MM.1S (cell line): ENCODE measurements around the gene SETD1A.

ENCODE experiments used
- DNase-seq: peaks from one replicate; pipeline ENCODE4 v3.0.0-alpha.2; 2015
- H2AFZ ChIP-seq: fragments of 300-600 bp; sonication (generic); 2 replicates; pipeline ENCODE4 v1.6.0; 2016; ENCODE audit warnings: antibody characterized with exemption, low read length
- H3F3A ChIP-seq: fragments of 300-600 bp; sonication (generic); 2 replicates; pipeline ENCODE4 v1.6.1; 2016; ENCODE audit warnings: mild to moderate bottlenecking, antibody characterized with exemption, low read length, moderate library complexity, mixed read lengths; ENCODE audit not compliant: insufficient read depth
- H3K27ac ChIP-seq: fragments of 300-600 bp; sonication (generic); 2 replicates; pipeline ENCODE4 v1.5.1; 2016; ENCODE audit warnings: mild to moderate bottlenecking, low read length
- H3K27me3 ChIP-seq: fragments of 300-600 bp; sonication (generic); replicated peaks from 2 replicates; pipeline ENCODE4 v1.6.0; 2016; ENCODE audit warnings: low read length; ENCODE audit not compliant: insufficient read depth
- H3K36me3 ChIP-seq: fragments of 300-600 bp; sonication (generic); replicated peaks from 2 replicates; pipeline ENCODE4 v1.6.1; 2016; ENCODE audit warnings: mild to moderate bottlenecking, low read length, mixed read lengths; ENCODE audit not compliant: insufficient read depth
- H3K4me1 ChIP-seq: fragments of 300-600 bp; sonication (generic); 2 replicates; pipeline ENCODE4 v1.6.1; 2016; ENCODE audit warnings: low read length, mixed read lengths
- H3K4me2 ChIP-seq: fragments of 300-600 bp; sonication (generic); 2 replicates; pipeline ENCODE4 v1.6.0; 2016; ENCODE audit warnings: low read depth, low read length
- H3K4me3 ChIP-seq: fragments of 300-600 bp; sonication (generic); 2 replicates; pipeline ENCODE4 v1.5.1; 2016; ENCODE audit warnings: low read length, mixed read lengths
- H3K79me2 ChIP-seq: fragments of 300-600 bp; sonication (generic); 2 replicates; pipeline ENCODE4 v1.6.1; 2016; ENCODE audit warnings: mixed run types, low read length, mixed read lengths
- H3K9ac ChIP-seq: fragments of 300-600 bp; sonication (generic); 2 replicates; pipeline ENCODE4 v1.6.1; 2016; ENCODE audit warnings: low read length, mixed read lengths
- H3K9me2 ChIP-seq: fragments of 300-600 bp; sonication (generic); replicated peaks from 2 replicates; pipeline ENCODE4 v1.6.1; 2016; ENCODE audit warnings: mild to moderate bottlenecking, low read length, mixed read lengths; ENCODE audit not compliant: insufficient read depth
- H3K9me3 ChIP-seq: fragments of 300-600 bp; sonication (generic); replicated peaks from 2 replicates; pipeline ENCODE4 v1.6.1; 2016; ENCODE audit warnings: mild to moderate bottlenecking, low read length, mixed read lengths; ENCODE audit not compliant: insufficient read depth
- H4K20me1 ChIP-seq: fragments of 300-600 bp; sonication (generic); 2 replicates; pipeline ENCODE4 v1.6.1; 2016; ENCODE audit warnings: mild to moderate bottlenecking, low read length, moderate library complexity, mixed read lengths; ENCODE audit not compliant: insufficient read depth
- CTCF ChIP-seq: fragments of 300-600 bp; sonication (generic); IDR thresholded peaks from 2 replicates; pipeline ENCODE4 v1.5.1; 2016; ENCODE audit warnings: antibody characterized with exemption, low read length, mixed read lengths
- EZH2 ChIP-seq: fragments of 300-600 bp; sonication (generic); optimal IDR thresholded peaks from 2 replicates; pipeline ENCODE3; 2017; ENCODE audit warnings: low read depth, mild to moderate bottlenecking, antibody characterized with exemption, low read length, mixed read lengths
- EZH2phosphoT487 ChIP-seq: fragments of 300-600 bp; sonication (generic); IDR thresholded peaks from 2 replicates; pipeline ENCODE4 v1.6.1; 2018; ENCODE audit warnings: antibody characterized with exemption, low read length

SETD1A gene

GRCh38 chr16:30980959-30981358 is 23.4 kb downstream of the SETD1A start:
- TF ChIP-seq EZH2phosphoT487, result no peak
- no peak for TF ChIP-seq CTCF
- TF ChIP-seq EZH2, result no peak
- H3K4me2 ChIP-seq, result no peak overlapping the region

GRCh38 chr16:30982548-30983288 is 25.2 kb downstream of the SETD1A start:
- Histone ChIP-seq H4K20me1 (no peaks in the 10 kb centered on the region), H3F3A (no peaks in the 10 kb centered on the region), H3K27ac (no peak overlapping the region), H3K27me3 (no peaks in the 10 kb centered on the region), H3K4me1 (no peaks in the 10 kb centered on the region), H3K36me3 (no peaks in the 10 kb centered on the region), H3K79me2 (no peaks in the 10 kb centered on the region), H3K9me3 (no peaks in the 10 kb centered on the region), H3K9me2 (no peaks in the 10 kb centered on the region), H3K4me3 (no peak overlapping the region), H3K4me2 (no peak overlapping the region), H2AFZ (no peak overlapping the region), H3K9ac (no peak overlapping the region)
- DNase-seq, result no peak
- TF ChIP-seq EZH2phosphoT487, result no peak
- TF ChIP-seq EZH2, result no peak
- no peak for TF ChIP-seq CTCF

More at GRCh38 chr16:30980959-30981358, 23.4 kb downstream of the SETD1A start:
- Histone ChIP-seq H3K27me3 (no peaks in the 10 kb centered on the region), H4K20me1 (no peaks in the 10 kb centered on the region), H3F3A (no peaks in the 10 kb centered on the region), H3K4me3 (no peak overlapping the region), H3K36me3 (no peaks in the 10 kb centered on the region), H3K9ac (no peak overlapping the region), H2AFZ (no peak overlapping the region), H3K9me2 (no peaks in the 10 kb centered on the region), H3K27ac (no peak overlapping the region), H3K9me3 (no peaks in the 10 kb centered on the region), H3K4me1 (no peaks in the 10 kb centered on the region), H3K79me2 (no peaks in the 10 kb centered on the region)
- DNase-seq, result no peak

GRCh38 chr16:30983289-30983889 is 25.8 kb downstream of the SETD1A start:
- no peak overlapping the region for H3K4me2 ChIP-seq
- no peak for DNase-seq
- no peaks in the 10 kb centered on the region for H3K9me2 ChIP-seq
- H3K27ac ChIP-seq, result no peak overlapping the region
- TF ChIP-seq CTCF (no peak), EZH2phosphoT487 (no peak), EZH2 (no peak)
- no peaks in the 10 kb centered on the region for H3F3A ChIP-seq
- no peaks in the 10 kb centered on the region for H3K9me3 ChIP-seq
- no peak overlapping the region for H3K9ac ChIP-seq
- no peak overlapping the region for H2AFZ ChIP-seq
- no peaks in the 10 kb centered on the region for H4K20me1 ChIP-seq
- no peak overlapping the region for H3K4me3 ChIP-seq
- H3K27me3 ChIP-seq, result no peaks in the 10 kb centered on the region
- H3K79me2 ChIP-seq, result no peaks in the 10 kb centered on the region
- no peaks in the 10 kb centered on the region for H3K36me3 ChIP-seq
- H3K4me1 ChIP-seq, result no peaks in the 10 kb centered on the region
